Activated naive CD8-positive, alpha-beta T cell treated with anti-CD3 and anti-CD28 coated beads, Interleukin-2, amount 10 ng/mL, durations not matched to agents 7 days and 5 days (primary cell): ENCODE data around the gene GPR107. TPM values are rescaled to one million over a fixed set of nuclear protein-coding genes. Genes with fewer than 3 reads are reported as not detected.

ENCODE experiments used
- ATAC-seq: fragments of 150-1000 bp; cut with Tn5 transposase; one replicate; pipeline ENCODE4 v1.10.0; 2021; ENCODE audit warnings: low read depth, moderate library complexity
- POLR2A ChIA-PET: fragments of 350-600 bp; sonication (Branson Sonifier 250); formaldehyde crosslinking; loops from one replicate; lab custom pipeline; 2021; ENCODE audit warnings: antibody characterized with exemption; lab: Charles Lee
- DNase-seq: peaks from one replicate; pipeline ENCODE4 v3.0.0; 2021
- H3K27ac Mint-ChIP-seq: one replicate; pipeline ENCODE4 v1.8.0; 2022; ENCODE audit warnings: mild to moderate bottlenecking, mixed read lengths
- H3K27me3 Mint-ChIP-seq: one replicate; pipeline ENCODE4 v1.8.0; 2022; ENCODE audit warnings: mild to moderate bottlenecking, moderate library complexity, mixed read lengths
- H3K36me3 Mint-ChIP-seq: one replicate; pipeline ENCODE4 v1.8.0; 2021; ENCODE audit warnings: mild to moderate bottlenecking, mixed read lengths
- H3K4me1 Mint-ChIP-seq: one replicate; pipeline ENCODE4 v1.8.0; 2021; ENCODE audit warnings: mixed read lengths
- H3K4me3 Mint-ChIP-seq: one replicate; pipeline ENCODE4 v1.8.0; 2022; ENCODE audit warnings: mild to moderate bottlenecking, moderate library complexity, mixed read lengths
- H3K9me3 Mint-ChIP-seq: one replicate; pipeline ENCODE4 v1.8.0; 2021; ENCODE audit warnings: mixed read lengths
- total RNA-seq, 2 experiments: library from RNA; stranded (reverse); gene quantifications; one replicate each; pipeline ENCODE4 v1.2.3, GENCODE V29; 2021

The GPR107 gene
- total RNA-seq, 2 experiments from 2014 or later: 23.2 to 25.1 TPM

- H3K9me3 Mint-ChIP-seq: no peaks in the 10 kb centered on the region
- peaks cover 2% of the 10 kb centered on the region for H3K4me1 Mint-ChIP-seq
- ATAC-seq (no peak), DNase-seq (no peak)
- H3K27me3 Mint-ChIP-seq: peaks cover 2% of the 10 kb centered on the region
- POLR2A ChIA-PET: no interaction called here
- no peak overlapping the region for H3K4me3 Mint-ChIP-seq
- no peaks in the 10 kb centered on the region for H3K36me3 Mint-ChIP-seq
- H3K27ac Mint-ChIP-seq: no peak overlapping the region
Observed at GRCh38 chr9:130186839-130187522, 133.3 kb downstream of the GPR107 start.

- Mint-ChIP-seq H3K4me1 (peaks cover 2% of the 10 kb centered on the region), H3K4me3 (no peak overlapping the region), H3K27ac (no peak overlapping the region), H3K9me3 (no peaks in the 10 kb centered on the region), H3K27me3 (peaks cover 2% of the 10 kb centered on the region), H3K36me3 (no peaks in the 10 kb centered on the region)
- POLR2A ChIA-PET: no interaction called here
- DNase-seq (no peak), ATAC-seq (no peak)
Observed at GRCh38 chr9:130187523-130187846, 133.8 kb downstream of the GPR107 start.

GRCh38 chr9:130188860-130189481 lies 135.3 kb downstream of the GPR107 start:
- no peak overlapping the region for H3K27ac Mint-ChIP-seq
- POLR2A ChIA-PET: no interaction called here
- H3K36me3 Mint-ChIP-seq: no peaks in the 10 kb centered on the region
- H3K4me1 Mint-ChIP-seq: peaks cover under 1% of the 10 kb centered on the region
- peaks cover 2% of the 10 kb centered on the region for H3K27me3 Mint-ChIP-seq
- DNase-seq (no peak), ATAC-seq (no peak)
- no peak overlapping the region for H3K4me3 Mint-ChIP-seq
- H3K9me3 Mint-ChIP-seq: no peaks in the 10 kb centered on the region

Other genes starting within 250 kb of the GPR107 start
- 10 to 100 TPM; 46.6 to 47.2 TPM for gene TOR1A, start 229.8 kb upstream of the GPR107 start, total RNA-seq
- gene C9orf78, start 218.6 kb upstream of the GPR107 start, total RNA-seq: 10 to 100 TPM; 71.4 to 73.4 TPM
- 100 to 1,000 TPM; 107 to 111 TPM for gene USP20, start 218.4 kb upstream of the GPR107 start, total RNA-seq
- gene FNBP1, start 10.7 kb upstream of the GPR107 start, total RNA-seq: 100 to 1,000 TPM; 191 to 194 TPM
- gene NCS1, start 118.5 kb downstream of the GPR107 start, total RNA-seq: 1 to 10 TPM; 1.1 to 1.4 TPM
- gene HMCN2, start 211.9 kb downstream of the GPR107 start, total RNA-seq: not detected